GM12878 (cell line): Measurements from ENCODE around the gene GCNT1. TPM values are rescaled to one million over a fixed set of nuclear protein-coding genes. Genes with fewer than 3 reads are reported as not detected.
"Not testable (repeated sequence)": the region's sequence is repeated elsewhere in the genome, so short reads cannot be mapped to it uniquely, and the experiment has no call there.

Experiments used
- ATAC-seq: fragments of 200-7000 bp; cut with Tn5 transposase; 3 replicates; pipeline ENCODE4 v1.9.1; 2020; ENCODE audit warnings: mild to moderate bottlenecking, moderate library complexity
- BruUV-seq: library from RNA; stranded (reverse); fragments of 400-500 nt; replicated peaks from 2 replicates; lab custom pipeline; 2021; lab: Mats Ljungman, UMichigan
- CTCF ChIA-PET: fragments of 300-600 bp; sonication (Branson Sonifier 250); formaldehyde crosslinking; extraction: SDS; loops from one replicate; lab custom pipeline; 2021; ENCODE audit warnings: inconsistent platforms; lab: Yijun Ruan, JAX
- POLR2A ChIA-PET: fragments of 350-600 bp; formaldehyde crosslinking; extraction: SDS; loops from one replicate; lab custom pipeline; 2021; ENCODE audit warnings: inconsistent platforms; lab: Charles Lee
- RAD21 ChIA-PET: fragments of 300-600 bp; sonication (Branson Sonifier 250); formaldehyde crosslinking; loops from one replicate; lab custom pipeline; 2023; ENCODE audit warnings: antibody characterized with exemption; ENCODE audit not compliant: unreplicated experiment; lab: Charles Lee
- SMC1A ChIA-PET: fragments of 300-600 bp; sonication (Branson Sonifier 250); formaldehyde crosslinking; loops from one replicate; lab custom pipeline; 2023; ENCODE audit not compliant: unreplicated experiment, uncharacterized antibody; lab: Charles Lee
- DNase-seq: peaks from one replicate; pipeline ENCODE4 v3.0.0-alpha.2; 2011; ENCODE audit warnings: low read depth, low spot score
- FAIRE-seq: peaks from 3 replicates; lab custom pipeline; 2011; peaks lifted over from hg19 to GRCh38; lab: Jason Lieb, UNC
- H2AFZ ChIP-seq: 2 replicates; pipeline ENCODE4 v1.6.0; 2011; ENCODE audit warnings: low read depth, low read length, control low read depth; ENCODE audit not compliant: control insufficient read depth
- H3K27ac ChIP-seq: 2 replicates; pipeline ENCODE4 v1.5.1; 2011; ENCODE audit warnings: control low read depth; ENCODE audit not compliant: control insufficient read depth, insufficient read depth
- H3K27me3 ChIP-seq, 2 experiments: replicated peaks in 1 of 2; 2 replicates each; pipeline versions ENCODE4 v1.6.0 to v1.6.1; 2011; ENCODE audit warnings: low read length in 1 of 2; ENCODE audit not compliant: control insufficient read depth in 2 of 2, insufficient read depth in 2 of 2
- H3K36me3 ChIP-seq, 2 experiments: 2 replicates each; pipeline ENCODE4 v1.5.1; 2011; ENCODE audit warnings: low read length in 1 of 2; ENCODE audit not compliant: control insufficient read depth in 2 of 2, insufficient read depth in 2 of 2
- H3K4me1 ChIP-seq: 2 replicates; pipeline ENCODE4 v1.6.1; 2011; ENCODE audit warnings: mild to moderate bottlenecking, low read length, moderate library complexity, mixed read lengths; ENCODE audit not compliant: control insufficient read depth, insufficient read depth
- H3K4me2 ChIP-seq: 2 replicates; pipeline ENCODE4 v1.6.0; 2011; ENCODE audit warnings: control low read depth; ENCODE audit not compliant: control insufficient read depth, insufficient read depth
- H3K4me3 ChIP-seq: fragments of 200-600 bp; sonication (generic); 2 replicates; pipeline ENCODE4 v1.5.1; 2016
- H3K79me2 ChIP-seq: 2 replicates; pipeline ENCODE4 v1.6.0; 2011; ENCODE audit warnings: low read length; ENCODE audit not compliant: control insufficient read depth, insufficient read depth
- H3K9ac ChIP-seq: 2 replicates; pipeline ENCODE4 v1.8.0; 2011; ENCODE audit warnings: low read length, control low read depth, mixed read lengths; ENCODE audit not compliant: control insufficient read depth, insufficient read depth
- H3K9me3 ChIP-seq: replicated peaks from 3 replicates; pipeline ENCODE4 v1.5.1; 2011; ENCODE audit warnings: mild to moderate bottlenecking, low read length; ENCODE audit not compliant: control insufficient read depth, insufficient read depth
- H4K20me1 ChIP-seq: 2 replicates; pipeline ENCODE4 v1.6.0; 2011; ENCODE audit not compliant: control insufficient read depth, insufficient read depth
- ATF3 ChIP-seq: IDR thresholded peaks from 2 replicates; pipeline ENCODE4 v1.6.1; 2011; ENCODE audit warnings: low read depth, mild to moderate bottlenecking, low read length, moderate library complexity, borderline replicate concordance; ENCODE audit errors: extremely low read depth
- ATF7 ChIP-seq: fragments of 450-650 bp; IDR thresholded peaks from 2 replicates; pipeline ENCODE4 v1.6.1; 2016; ENCODE audit warnings: low read depth, mild to moderate bottlenecking
- BCL3 ChIP-seq: IDR thresholded peaks from 2 replicates; pipeline ENCODE4 v1.6.1; 2011; ENCODE audit warnings: borderline replicate concordance, low read depth, mild to moderate bottlenecking, moderate library complexity, low read length; ENCODE audit not compliant: insufficient read depth, poor library complexity, severe bottlenecking
- IRF3 ChIP-seq: fragments of 450-650 bp; IDR thresholded peaks from 2 replicates; pipeline ENCODE4 v1.6.1; 2014; ENCODE audit warnings: mild to moderate bottlenecking
- KLF5 ChIP-seq: fragments of 450-650 bp; IDR thresholded peaks from 2 replicates; pipeline ENCODE4 v1.6.1; 2014; ENCODE audit warnings: mild to moderate bottlenecking; ENCODE audit not compliant: partially characterized antibody
- MEF2B ChIP-seq: fragments of 450-650 bp; IDR thresholded peaks from 2 replicates; pipeline ENCODE4 v1.6.1; 2018; ENCODE audit warnings: mild to moderate bottlenecking, moderate library complexity; ENCODE audit not compliant: partially characterized antibody, poor library complexity, severe bottlenecking
- REST ChIP-seq: IDR thresholded peaks from 2 replicates; pipeline ENCODE4 v1.6.1; 2012; ENCODE audit warnings: mild to moderate bottlenecking, low read depth, low read length
- TAF1 ChIP-seq: IDR thresholded peaks from 2 replicates; pipeline ENCODE4 v1.6.1; 2011; ENCODE audit warnings: mild to moderate bottlenecking, low read depth, low read length, borderline replicate concordance
- WGBS: methylation state at CpG from one replicate; pipeline ENCODE4 v1.1.6; 2016; ENCODE audit warnings: low lambda C conversion rate; ENCODE audit not compliant: insufficient replicate concordance, insufficient coverage; ENCODE audit errors: missing lambda C conversion rate; 5-methylcytosine and 5-hydroxymethylcytosine counted together
- in situ Hi-C: fragments of 300-500 bp; cut with MboI; formaldehyde crosslinking; loops from 9 replicates; pipeline ENCODE4 v1.14.3; 2018; ENCODE audit warnings: mixed read lengths
- intact Hi-C: fragments of 100-400 bp; cut with micrococcal nuclease; formaldehyde crosslinking; loops from one replicate; pipeline ENCODE4 v1.14.2; 2022; ENCODE audit not compliant: unreplicated experiment
- polyA plus RNA-seq, 11 experiments: library from polyadenylated mRNA; depleted of rRNA in 4 of 11; unstranded in 6 of 11; stranded (reverse) in 5 of 11; fragments of >200 nt; fragmentation: Nextera tagmentation in 4 of 11; fragmentation: Illumina TruSeq in 1 of 11; extraction: Ambion mirVana in 4 of 11; extraction: Trizol in 1 of 11; gene quantifications; 1 replicate in 1 of 11; 2 replicates in 10 of 11; pipeline versions ENCODE4 v1.2.1 to v1.2.3, GENCODE V29; 2011 to 2016; ENCODE audit warnings: inconsistent platforms in 2 of 11, missing spikeins in 2 of 11, low read depth in 1 of 11
- total RNA-seq, 4 experiments: library from RNA; depleted of rRNA in 3 of 4; stranded (reverse); fragments of >200 nt in 3 of 4; fragmentation: Illumina TruSeq in 1 of 4; extraction: Trizol in 1 of 4; gene quantifications; 2 replicates each; pipeline versions ENCODE4 v1.2.1 to v1.2.3, GENCODE V29; 2013 to 2021

Gene GCNT1
- total and polyA plus RNA-seq, 10 of the 15 experiments (the other 5 are each of a cell fraction or from before 2014, with no cell fraction given) = 2.8 to 17.8 (median 7.1) TPM

- CTCF ChIA-PET, H2AFZ ChIP-seq, H3K4me2 ChIP-seq, H3K9ac ChIP-seq, H3K27me3 ChIP-seq, ATAC-seq, H3K4me1 ChIP-seq, H3K36me3 ChIP-seq, SMC1A ChIA-PET, POLR2A ChIA-PET, H3K9me3 ChIP-seq, intact Hi-C loops, FAIRE-seq, RAD21 ChIA-PET, H3K4me3 ChIP-seq, DNase-seq, H3K27ac ChIP-seq, BruUV-seq, H3K79me2 ChIP-seq, in situ Hi-C loops, H4K20me1 ChIP-seq: not testable (repeated sequence)
- 85% methylated on average over 34 of the region's 36 CpGs for WGBS
Measured at GRCh38 chr9:76523617-76524200, 64.7 kb downstream of the GCNT1 start.

GRCh38 chr9:76525196-76525595 lies 66.2 kb downstream of the GCNT1 start:
- in situ Hi-C loops (no loop called here), intact Hi-C loops (no loop called here)
- Histone ChIP-seq H3K9me3 (no peaks in the 10 kb centered on the region; the same call in 2 of the 3 replicates), H3K79me2 (no peaks in the 10 kb centered on the region), H3K9ac (no peak overlapping the region), H3K27ac (no peak overlapping the region), H3K4me3 (no peak overlapping the region), H3K4me1 (peaks cover 2% of the 10 kb centered on the region), H3K4me2 (no peak overlapping the region), H4K20me1 (no peaks in the 10 kb centered on the region), H2AFZ (no peak overlapping the region), H3K27me3 (no peaks in the 10 kb centered on the region), H3K36me3 (no peaks in the 10 kb centered on the region)
- no peak for FAIRE-seq
- ChIA-PET POLR2A (no interaction called here), RAD21 (no interaction called here), SMC1A (no interaction called here), CTCF (no interaction called here)
- no peak for ATAC-seq
- BruUV-seq = no TSS peak
- DNase-seq = no peak
- 45% methylated on average over 3 of the region's 3 CpGs for WGBS
- TF ChIP-seq ATF3 = no peak
- no peak for TF ChIP-seq BCL3
- TF ChIP-seq REST = no peak
- TF ChIP-seq ATF7 = no peak
- TF ChIP-seq TAF1 = no peak
- TF ChIP-seq MEF2B = no peak
- no peak for TF ChIP-seq IRF3
- no peak for TF ChIP-seq KLF5
